DMS53 treated with DMSO at 0.1 percent for 48 hours (cell line): ENCODE data around the gene RASA1.

ENCODE experiments used
- DNase-seq: peaks from one replicate; lab custom pipeline; 2025; ENCODE audit not compliant: unreplicated experiment; lab: John Stamatoyannopoulos, UW

Gene RASA1

GRCh38 chr5:87400305-87400899 is 132.7 kb downstream of the RASA1 start:
- peak; percentile 61 for DNase-seq

GRCh38 chr5:87401626-87402025 is 133.9 kb downstream of the RASA1 start:
- no peak for DNase-seq

- DNase-seq, result no peak
These were observed 135.7 kb downstream of the RASA1 start for GRCh38 chr5:87403409-87403808.

- DNase-seq, result no peak
These were observed 136.2 kb downstream of the RASA1 start for GRCh38 chr5:87403899-87404298.

GRCh38 chr5:87404359-87404758 is 136.7 kb downstream of the RASA1 start:
- DNase-seq, result no peak

- no peak for DNase-seq
These were observed 137.9 kb downstream of the RASA1 start for GRCh38 chr5:87405472-87406155.

GRCh38 chr5:87408204-87408603 is 140.5 kb downstream of the RASA1 start:
- no peak for DNase-seq

- no peak for DNase-seq
These were observed 143.2 kb downstream of the RASA1 start for GRCh38 chr5:87410931-87411330.

GRCh38 chr5:87411586-87411972 is 143.9 kb downstream of the RASA1 start:
- DNase-seq, result no peak

- DNase-seq, result no peak
These were observed 144.4 kb downstream of the RASA1 start for GRCh38 chr5:87411973-87412629.

- peak; percentile 96 for DNase-seq
These were observed 145.1 kb downstream of the RASA1 start, which contains the start of gene CCNH for GRCh38 chr5:87412630-87413342. TSS of gene CCNH (minus strand) at chr5:87412930. CDS start at chr5:87412794, 136 bp downstream.

GRCh38 chr5:87413343-87413645 is 145.6 kb downstream of the RASA1 start:
- DNase-seq, result no peak

- DNase-seq, result no peak
These were observed 150.8 kb downstream of the RASA1 start for GRCh38 chr5:87418506-87418905.

GRCh38 chr5:87421307-87421706 is 153.6 kb downstream of the RASA1 start:
- no peak for DNase-seq

- no peak for DNase-seq
These were observed 156.1 kb downstream of the RASA1 start for GRCh38 chr5:87423755-87424154.

- DNase-seq, result no peak
These were observed 163.3 kb downstream of the RASA1 start for GRCh38 chr5:87430863-87431457.

- DNase-seq, result no peak
These were observed 164.8 kb downstream of the RASA1 start for GRCh38 chr5:87432460-87432859.

- DNase-seq, result no peak
These were observed 166.3 kb downstream of the RASA1 start for GRCh38 chr5:87433945-87434344.

GRCh38 chr5:87434461-87434860 is 166.8 kb downstream of the RASA1 start:
- DNase-seq, result no peak

GRCh38 chr5:87435144-87435694 is 167.5 kb downstream of the RASA1 start:
- DNase-seq, result no peak

GRCh38 chr5:87437724-87438123 is 170.0 kb downstream of the RASA1 start:
- no peak for DNase-seq
